Upper lobe of right lung (tissue), 1 donor: Measurements from ENCODE around the gene ACBD3. TPM values are rescaled to one million over a fixed set of nuclear protein-coding genes. Genes with fewer than 3 reads are reported as not detected.

Experiments used
- ATAC-seq: fragments of 200-7000 bp; cut with Tn5 transposase; one replicate; pipeline ENCODE4 v1.9.1; 2020; ENCODE audit warnings: mild to moderate bottlenecking, moderate library complexity
- DNase-seq: peaks from one replicate; pipeline ENCODE4 v3.0.0-alpha.2; 2020
- H3K27ac ChIP-seq: fragments of 200-600 bp; one replicate; pipeline ENCODE4 v1.8.0; 2022
- H3K27me3 ChIP-seq: fragments of 200-600 bp; one replicate; pipeline ENCODE4 v1.8.0; 2022; ENCODE audit warnings: mild to moderate bottlenecking
- H3K36me3 ChIP-seq: fragments of 200-600 bp; one replicate; pipeline ENCODE4 v1.8.0; 2022
- H3K4me1 ChIP-seq: fragments of 200-600 bp; one replicate; pipeline ENCODE4 v1.8.0; 2022
- H3K4me3 ChIP-seq: fragments of 200-600 bp; one replicate; pipeline ENCODE4 v1.8.0; 2022; ENCODE audit warnings: mild to moderate bottlenecking
- H3K9me3 ChIP-seq: fragments of 200-600 bp; one replicate; pipeline ENCODE4 v1.8.0; 2022
- intact Hi-C: fragments of 100-400 bp; cut with DNase I; formaldehyde crosslinking; loops from one replicate; pipeline ENCODE4 v1.11.0; 2022
- total RNA-seq: library from RNA; stranded (reverse); fragmentation: NEBNext Ultra II Directional; extraction: Animal tissue kit (Norgen Biotek cat#: 25700); gene quantifications from one replicate; pipeline ENCODE4 v1.2.1, GENCODE V29; 2021
- TF ChIP-seq, protein P1 (sequence below): fragments of 200-600 bp; IDR thresholded peaks from one replicate; pipeline ENCODE4 v1.8.0; 2022; ENCODE audit warnings: antibody characterized with exemption
- donor health status: DM: no; HTN: yes; CAD: no; lungs with severe emphysema.

The ACBD3 gene
- total RNA-seq, 1 donor from 2014 or later = 42.2 TPM

- ATAC-seq (peak; percentile 2), DNase-seq (no peak)
- Histone ChIP-seq H3K27ac (peak overlapping the region; percentile 17), H3K4me3 (no peak overlapping the region), H3K27me3 (no peaks in the 10 kb centered on the region), H3K4me1 (peaks cover 9% of the 10 kb centered on the region), H3K36me3 (no peaks in the 10 kb centered on the region), H3K9me3 (no peaks in the 10 kb centered on the region)
- intact Hi-C loops = no loop called here
- TF ChIP-seq, protein P1, sequence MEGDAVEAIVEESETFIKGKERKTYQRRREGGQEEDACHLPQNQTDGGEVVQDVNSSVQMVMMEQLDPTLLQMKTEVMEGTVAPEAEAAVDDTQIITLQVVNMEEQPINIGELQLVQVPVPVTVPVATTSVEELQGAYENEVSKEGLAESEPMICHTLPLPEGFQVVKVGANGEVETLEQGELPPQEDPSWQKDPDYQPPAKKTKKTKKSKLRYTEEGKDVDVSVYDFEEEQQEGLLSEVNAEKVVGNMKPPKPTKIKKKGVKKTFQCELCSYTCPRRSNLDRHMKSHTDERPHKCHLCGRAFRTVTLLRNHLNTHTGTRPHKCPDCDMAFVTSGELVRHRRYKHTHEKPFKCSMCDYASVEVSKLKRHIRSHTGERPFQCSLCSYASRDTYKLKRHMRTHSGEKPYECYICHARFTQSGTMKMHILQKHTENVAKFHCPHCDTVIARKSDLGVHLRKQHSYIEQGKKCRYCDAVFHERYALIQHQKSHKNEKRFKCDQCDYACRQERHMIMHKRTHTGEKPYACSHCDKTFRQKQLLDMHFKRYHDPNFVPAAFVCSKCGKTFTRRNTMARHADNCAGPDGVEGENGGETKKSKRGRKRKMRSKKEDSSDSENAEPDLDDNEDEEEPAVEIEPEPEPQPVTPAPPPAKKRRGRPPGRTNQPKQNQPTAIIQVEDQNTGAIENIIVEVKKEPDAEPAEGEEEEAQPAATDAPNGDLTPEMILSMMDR = no peak
These were observed 52.1 kb downstream of the ACBD3 start for GRCh38 chr1:226134170-226135058.

GRCh38 chr1:226133504-226134123 lies 52.9 kb downstream of the ACBD3 start:
- intact Hi-C loops = no loop called here
- no peak for DNase-seq
- Histone ChIP-seq H3K9me3 (no peaks in the 10 kb centered on the region), H3K4me1 (peaks cover 9% of the 10 kb centered on the region), H3K36me3 (no peaks in the 10 kb centered on the region), H3K27me3 (no peaks in the 10 kb centered on the region), H3K4me3 (no peak overlapping the region), H3K27ac (peak overlapping the region; percentile 47)
- TF ChIP-seq, protein P1 = no peak
- ATAC-seq = no peak

GRCh38 chr1:226132728-226133503 lies 53.6 kb downstream of the ACBD3 start:
- Histone ChIP-seq H3K27me3 (no peaks in the 10 kb centered on the region), H3K36me3 (no peaks in the 10 kb centered on the region), H3K4me3 (no peak overlapping the region), H3K9me3 (no peaks in the 10 kb centered on the region), H3K4me1 (peaks cover 14% of the 10 kb centered on the region), H3K27ac (peak overlapping the region; percentile 47)
- TF ChIP-seq, protein P1 = no peak
- ATAC-seq = peak; percentile 57
- intact Hi-C loops = no loop called here
- peak; percentile 78 for DNase-seq

DNA sequence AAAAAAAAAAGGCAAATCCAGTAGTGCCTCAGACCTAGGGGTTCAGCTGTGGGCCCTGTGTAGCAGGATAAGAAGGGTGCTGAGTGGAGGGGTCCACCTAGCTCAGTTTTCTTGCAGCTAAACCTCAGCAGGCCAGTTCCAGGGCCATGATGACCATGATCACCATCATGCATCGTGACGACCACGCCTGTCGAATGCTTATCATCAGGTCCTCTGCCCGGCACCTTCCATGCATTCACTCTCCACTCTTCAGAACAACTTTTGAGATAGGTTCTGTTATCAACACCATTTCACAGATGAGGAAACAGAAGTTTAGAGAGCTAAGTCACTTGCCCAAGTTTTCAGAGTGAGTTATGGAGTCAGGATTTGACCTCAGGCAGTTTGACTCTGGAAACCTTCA lies 54.9 kb downstream of the ACBD3 start:
- H3K27ac ChIP-seq = no peak overlapping the region
- TF ChIP-seq, protein P1 = no peak
- DNase-seq = peak; percentile 18

DNA sequence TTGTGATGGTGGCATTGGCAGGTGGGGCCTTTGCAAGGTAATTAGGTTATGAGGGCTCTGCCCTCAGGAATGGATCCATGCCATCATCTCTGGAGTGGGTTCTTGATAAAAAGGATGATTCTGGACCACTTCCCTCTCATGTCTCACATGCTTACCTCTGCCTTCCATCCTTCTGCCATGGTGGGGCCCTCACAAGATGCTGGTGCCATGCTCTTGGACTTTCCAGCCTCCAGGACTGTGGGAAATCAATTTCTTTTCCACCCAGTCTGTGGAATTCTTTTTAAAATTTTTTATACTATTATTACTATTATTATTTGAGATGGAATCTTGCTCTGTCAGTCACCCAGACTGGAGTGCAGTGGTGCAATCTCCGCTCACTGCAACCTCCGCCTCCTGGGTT lies 57.3 kb downstream of the ACBD3 start:
- ATAC-seq (no peak), DNase-seq (peak; percentile 8)
- no peaks in the 10 kb centered on the region for H3K36me3 ChIP-seq
- H3K9me3 ChIP-seq = no peaks in the 10 kb centered on the region
- intact Hi-C loops = loop anchor here (5.0 kb wide), 1 partner anchor 68 kb away; no protein-coding TSS in a partner anchor
- H3K27me3 ChIP-seq = no peaks in the 10 kb centered on the region
- TF ChIP-seq, protein P1 = no peak
- H3K27ac ChIP-seq = no peak overlapping the region
- H3K4me3 ChIP-seq = no peak overlapping the region
- peaks cover 7% of the 10 kb centered on the region for H3K4me1 ChIP-seq

More for the DNA sequence above, 54.9 kb downstream of the ACBD3 start:
- H3K9me3 ChIP-seq = no peaks in the 10 kb centered on the region
- H3K36me3 ChIP-seq = no peaks in the 10 kb centered on the region
- intact Hi-C loops = no loop called here
- no peaks in the 10 kb centered on the region for H3K27me3 ChIP-seq
- H3K4me1 ChIP-seq = peaks cover 16% of the 10 kb centered on the region
- no peak for ATAC-seq
- no peak overlapping the region for H3K4me3 ChIP-seq
